ENCODE data around the gene CST8. TPM values are rescaled to one million over a fixed set of nuclear protein-coding genes. Genes with fewer than 3 reads are reported as not detected.
A peak's percentile ranks its signal among the peaks of the same experiment; 100 is the strongest.
"Not testable (repeated sequence)": the region's sequence is repeated elsewhere in the genome, so short reads cannot be mapped to it uniquely, and the experiment has no call there.

Gene CST8
- total RNA-seq, 2 experiments from 2014 or later, result not detected

GRCh38 chr20:23456873-23457272, 34.0 kb upstream of the CST8 start:
- ChIA-PET POLR2A (no interaction called here), CTCF (interaction anchor here (1.5 kb wide), 1 partner anchor 14 kb away, joined by 6 read pairs; no protein-coding TSS in a partner anchor)
- H3K27me3 Mint-ChIP-seq, result no peaks in the 10 kb centered on the region
- DNase-seq (no peak), ATAC-seq (no peak)
- H3K36me3 Mint-ChIP-seq (ENCODE audit: low read depth), result no peaks in the 10 kb centered on the region
- peaks cover 27% of the 10 kb centered on the region for H3K4me1 Mint-ChIP-seq (ENCODE audit: low read depth)
- no peak overlapping the region for H3K4me3 Mint-ChIP-seq
- H3K9me3 Mint-ChIP-seq, result no peaks in the 10 kb centered on the region
- intact Hi-C loops (cut with micrococcal nuclease), result no loop called here
- peak overlapping the region; percentile 61 for H3K27ac Mint-ChIP-seq
- no peak for TF ChIP-seq CTCF (IDR thresholded peaks at IDR 0.05)

GRCh38 chr20:23459461-23460150, 31.3 kb upstream of the CST8 start:
- TF ChIP-seq CTCF (IDR thresholded peaks at IDR 0.05), result no peak
- intact Hi-C loops (cut with micrococcal nuclease), result no loop called here
- no peak for ATAC-seq
- H3K4me1 Mint-ChIP-seq (ENCODE audit: low read depth), result peaks cover 30% of the 10 kb centered on the region
- no peaks in the 10 kb centered on the region for H3K27me3 Mint-ChIP-seq
- no peak overlapping the region for H3K4me3 Mint-ChIP-seq
- DNase-seq, result peak; percentile 39
- no peak overlapping the region for H3K27ac Mint-ChIP-seq
- POLR2A ChIA-PET, result interaction anchor here (1.3 kb wide), 1 partner anchor 110 kb away, joined by 3 read pairs; no protein-coding TSS in a partner anchor
- CTCF ChIA-PET, result interaction anchor here (1.1 to 1.3 kb wide), 4 partner anchors 13 to 151 kb away, joined by 3 to 5 read pairs (median 3); no protein-coding TSS in a partner anchor
- H3K9me3 Mint-ChIP-seq, result no peaks in the 10 kb centered on the region
- no peaks in the 10 kb centered on the region for H3K36me3 Mint-ChIP-seq (ENCODE audit: low read depth)

- no peaks in the 10 kb centered on the region for H3K36me3 Mint-ChIP-seq (ENCODE audit: low read depth)
- intact Hi-C loops (cut with micrococcal nuclease), result no loop called here
- H3K27ac Mint-ChIP-seq, result no peak overlapping the region
- H3K27me3 Mint-ChIP-seq, result no peaks in the 10 kb centered on the region
- ATAC-seq, result peak; percentile 70
- ChIA-PET CTCF (no interaction called here), POLR2A (no interaction called here)
- peaks cover 19% of the 10 kb centered on the region for H3K4me1 Mint-ChIP-seq (ENCODE audit: low read depth)
- no peak for TF ChIP-seq CTCF (IDR thresholded peaks at IDR 0.05)
- H3K9me3 Mint-ChIP-seq, result peaks cover 3% of the 10 kb centered on the region
- no peak for DNase-seq
- H3K4me3 Mint-ChIP-seq, result no peak overlapping the region
Observed at GRCh38 chr20:23461180-23461579, 29.7 kb upstream of the CST8 start.

- H3K36me3 Mint-ChIP-seq (ENCODE audit: low read depth); ATAC-seq; intact Hi-C loops (cut with micrococcal nuclease); H3K4me3 Mint-ChIP-seq; H3K27ac Mint-ChIP-seq; H3K27me3 Mint-ChIP-seq; CTCF ChIA-PET; POLR2A ChIA-PET; DNase-seq; H3K4me1 Mint-ChIP-seq (ENCODE audit: low read depth): not testable (repeated sequence)
- H3K9me3 Mint-ChIP-seq, result peaks cover 12% of the 10 kb centered on the region
Observed at GRCh38 chr20:23466961-23467360, 24.0 kb upstream of the CST8 start.

- intact Hi-C loops (cut with micrococcal nuclease); POLR2A ChIA-PET; H3K9me3 Mint-ChIP-seq; ATAC-seq; DNase-seq; H3K4me3 Mint-ChIP-seq; H3K27me3 Mint-ChIP-seq; H3K4me1 Mint-ChIP-seq (ENCODE audit: low read depth); H3K27ac Mint-ChIP-seq; H3K36me3 Mint-ChIP-seq (ENCODE audit: low read depth): not testable (repeated sequence)
- CTCF ChIA-PET, result interaction anchor here (2.1 kb wide), 1 partner anchor 25 kb away, joined by 5 read pairs; no protein-coding TSS in a partner anchor
Observed at GRCh38 chr20:23472306-23472705, 18.6 kb upstream of the CST8 start.

- H3K9me3 Mint-ChIP-seq; H3K4me3 Mint-ChIP-seq; POLR2A ChIA-PET; H3K4me1 Mint-ChIP-seq (ENCODE audit: low read depth); H3K36me3 Mint-ChIP-seq (ENCODE audit: low read depth); H3K27ac Mint-ChIP-seq; DNase-seq; CTCF ChIA-PET; H3K27me3 Mint-ChIP-seq; intact Hi-C loops (cut with micrococcal nuclease); ATAC-seq: not testable (repeated sequence)
Observed at GRCh38 chr20:23473293-23473692, 17.6 kb upstream of the CST8 start.

Data from activated CD8-positive, alpha-beta T cell treated with anti-CD3 and anti-CD28 coated beads for 36 hours (primary cell).